Occipital lobe (tissue), 2 donors: Measurements from ENCODE around the gene NETO2. TPM values are rescaled to one million over a fixed set of nuclear protein-coding genes. Genes with fewer than 3 reads are reported as not detected.

ENCODE experiments used
- DNase-seq: peaks from one replicate; lab custom pipeline; 2025; lab: John Stamatoyannopoulos, UW
- total RNA-seq: library from RNA; depleted of rRNA; stranded (reverse); fragments of >200 nt; gene quantifications from one replicate; pipeline ENCODE4 v1.2.3, GENCODE V29; 2014

Gene NETO2
- total RNA-seq, 1 donor from 2014 or later = 154 TPM

DNA sequence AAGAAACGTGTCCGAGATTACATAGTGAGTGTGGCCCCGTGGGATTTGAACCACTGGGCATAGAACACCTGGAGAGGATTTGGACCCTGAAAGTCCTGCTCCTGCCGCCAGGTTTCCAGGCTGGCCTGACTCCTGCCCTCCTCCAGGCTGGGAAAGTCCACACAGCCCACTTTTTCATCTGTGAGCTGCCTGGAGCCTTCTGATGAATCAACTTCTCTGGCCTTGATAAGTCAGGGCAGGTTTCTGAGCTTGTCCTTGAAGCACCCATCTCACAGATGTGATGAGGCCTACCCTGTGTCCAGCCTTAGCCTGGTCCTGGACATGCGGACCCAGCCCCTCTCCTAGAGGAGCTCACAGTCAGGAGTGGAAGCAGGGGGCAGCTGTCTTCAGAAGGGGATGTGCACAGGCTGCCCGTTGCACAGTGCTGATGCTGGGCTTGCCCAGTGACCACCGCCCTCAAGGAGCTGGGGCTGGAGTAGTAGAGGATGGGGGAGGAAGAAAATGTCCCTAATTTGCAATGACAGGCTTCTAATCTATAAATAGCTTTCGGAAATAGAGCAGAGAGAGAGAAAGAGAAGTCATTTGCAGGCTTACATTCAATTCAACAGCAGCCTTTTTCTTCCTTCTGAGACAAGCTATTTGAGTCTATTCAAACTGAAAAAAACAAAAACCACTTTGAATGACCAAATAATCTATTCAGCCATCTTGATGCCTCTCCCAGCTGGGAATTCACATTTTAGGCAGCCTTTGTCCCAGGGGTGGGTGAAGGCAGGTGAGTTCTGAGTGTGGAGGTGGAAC lies 96.8 kb downstream of the NETO2 start:
- no peak for DNase-seq

GRCh38 chr16:47045459-47045858 lies 98.3 kb downstream of the NETO2 start:
- no peak for DNase-seq

DNA sequence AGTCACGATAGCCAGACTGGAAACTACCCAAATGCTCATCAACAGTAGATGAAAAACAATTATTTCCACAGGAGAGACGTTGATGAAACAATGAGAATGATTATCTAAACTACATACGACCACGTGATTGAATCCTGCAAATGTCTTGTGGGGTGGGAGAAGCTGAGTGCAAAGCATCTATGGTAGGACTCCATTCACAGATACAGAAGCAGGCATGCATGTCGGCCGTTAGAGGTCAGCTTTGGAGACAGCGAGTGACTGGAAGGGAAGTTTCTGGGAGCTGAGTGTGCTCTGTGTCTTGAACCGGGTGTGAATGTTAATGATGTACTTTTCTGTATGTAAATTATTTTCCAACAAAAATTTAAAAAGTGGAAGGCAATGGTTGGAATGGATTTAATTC lies 98.7 kb downstream of the NETO2 start:
- DNase-seq = no peak

DNA sequence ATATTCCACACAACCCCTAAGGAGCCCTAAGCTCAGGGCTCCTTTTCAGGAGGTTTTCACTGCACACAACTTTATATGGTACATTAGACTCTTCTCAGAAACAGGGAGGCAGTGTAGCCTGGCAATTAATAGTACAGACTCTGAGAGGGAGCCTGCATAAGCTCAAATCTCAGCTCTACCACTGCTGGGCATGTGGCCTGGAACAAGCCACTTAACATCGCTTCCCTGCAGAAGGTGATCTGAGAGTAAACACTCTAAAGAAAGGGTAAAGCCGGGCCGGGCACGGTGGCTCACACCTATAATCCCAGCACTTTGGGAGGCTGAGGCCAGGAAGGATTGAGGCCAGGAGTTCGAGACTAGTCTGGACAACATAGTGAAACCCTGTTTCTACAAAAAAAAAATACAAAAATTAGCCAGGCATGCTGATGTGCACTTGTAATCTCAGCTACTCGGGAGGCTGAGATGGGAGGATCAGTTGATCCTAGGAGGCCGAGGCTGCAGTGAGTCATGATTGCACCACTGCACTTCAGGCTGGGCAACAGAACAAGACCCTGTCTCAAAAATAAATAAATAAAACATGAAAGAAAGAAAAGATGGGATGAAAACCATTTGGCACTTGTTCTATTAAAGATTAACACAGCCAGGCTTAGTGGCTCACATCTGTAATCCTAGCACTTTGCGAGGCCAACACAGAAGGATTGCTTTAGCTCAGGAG lies 99.6 kb downstream of the NETO2 start:
- no peak for DNase-seq

DNA sequence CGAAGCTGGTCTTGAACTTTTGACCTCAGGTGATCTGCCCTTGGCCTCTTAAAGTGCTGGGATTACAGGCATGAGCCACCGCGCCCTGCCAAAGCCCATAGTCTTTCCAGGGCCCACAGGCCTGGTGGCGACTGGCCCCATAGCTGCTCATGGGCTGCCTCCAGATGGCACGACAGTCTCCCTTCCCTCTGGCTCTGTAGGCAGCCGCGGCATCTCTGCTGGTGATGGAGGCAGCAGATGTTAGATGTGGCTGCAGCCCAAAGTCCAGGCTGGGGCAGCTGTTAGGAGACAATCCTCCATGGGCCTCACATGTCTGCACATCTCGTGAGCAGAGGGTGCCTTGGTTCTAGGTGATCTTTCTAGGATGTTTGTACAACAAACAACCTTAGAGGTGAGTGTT lies 100.5 kb downstream of the NETO2 start:
- DNase-seq = no peak

DNA sequence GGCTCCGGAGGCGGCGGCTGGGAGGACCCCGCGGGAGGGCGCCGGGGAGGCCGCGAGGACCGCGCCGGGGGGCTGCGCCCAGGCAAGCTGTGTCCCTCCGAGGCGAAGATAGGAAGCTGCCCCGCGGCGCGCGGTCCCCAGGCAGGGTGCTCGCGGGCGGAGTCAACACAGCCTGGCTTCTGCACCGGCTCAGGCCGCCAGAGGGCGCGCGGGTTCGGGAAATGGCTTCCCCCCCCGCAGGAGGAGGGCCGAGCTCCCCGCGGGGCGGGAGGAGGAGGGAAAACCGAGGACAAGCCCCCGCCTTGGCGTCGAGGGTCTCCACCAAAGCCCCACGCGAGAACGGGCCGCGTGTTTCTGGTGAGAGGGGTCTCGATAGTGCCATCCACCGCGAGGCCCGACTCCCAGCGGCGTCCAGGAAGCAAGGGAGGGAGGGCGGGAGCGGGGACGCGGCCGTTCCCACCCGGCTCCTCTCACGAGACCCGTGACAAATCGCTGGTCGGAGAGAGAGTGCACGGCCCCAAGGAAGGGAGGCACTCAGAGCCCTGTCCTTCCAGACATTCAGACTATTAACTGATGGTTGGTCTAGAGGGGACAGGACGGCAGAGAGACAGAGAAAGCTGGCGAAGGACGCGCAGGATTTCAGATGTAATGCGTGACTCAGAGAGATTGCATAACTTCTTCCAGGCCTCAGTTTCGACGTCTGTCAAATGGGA lies 105.8 kb downstream of the NETO2 start:
- DNase-seq = peak; percentile 74

DNA sequence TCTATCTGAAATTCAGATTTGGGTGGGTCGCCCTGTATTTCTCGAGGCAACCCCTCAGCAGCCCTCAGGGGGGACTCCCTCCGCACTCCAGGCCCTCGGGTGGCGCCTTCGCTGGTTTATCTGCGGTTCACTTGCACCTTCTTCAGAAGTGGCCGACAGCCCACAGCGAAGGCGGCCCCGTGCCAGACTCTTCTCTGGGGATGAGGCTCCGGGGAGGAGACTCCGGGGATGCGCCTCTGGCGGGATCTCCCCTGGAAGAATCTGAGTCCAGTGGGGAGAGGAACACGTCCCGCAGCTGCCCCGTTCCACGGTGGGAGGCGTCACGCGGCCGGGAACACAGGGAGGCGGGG lies 106.4 kb downstream of the NETO2 start:
- DNase-seq = no peak

DNA sequence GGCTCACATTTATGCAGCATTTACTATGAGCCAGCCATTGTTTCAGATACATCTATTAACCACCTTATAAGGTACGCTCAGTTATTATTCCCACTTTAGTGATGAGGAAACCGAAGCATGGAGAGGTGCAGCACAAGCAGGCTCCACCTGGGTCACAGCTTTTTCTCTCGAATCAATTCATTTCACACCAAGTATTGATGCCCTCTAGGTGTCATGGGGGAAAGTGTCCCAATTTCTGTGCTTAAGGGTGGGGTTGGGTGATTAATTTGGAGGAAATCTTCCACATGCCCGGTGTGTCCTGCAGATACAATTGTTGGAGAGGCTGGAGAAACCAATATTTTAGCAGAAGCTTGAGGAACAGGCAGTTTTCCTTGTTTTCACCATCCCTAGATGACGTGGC lies 107.5 kb downstream of the NETO2 start:
- DNase-seq = no peak

DNA sequence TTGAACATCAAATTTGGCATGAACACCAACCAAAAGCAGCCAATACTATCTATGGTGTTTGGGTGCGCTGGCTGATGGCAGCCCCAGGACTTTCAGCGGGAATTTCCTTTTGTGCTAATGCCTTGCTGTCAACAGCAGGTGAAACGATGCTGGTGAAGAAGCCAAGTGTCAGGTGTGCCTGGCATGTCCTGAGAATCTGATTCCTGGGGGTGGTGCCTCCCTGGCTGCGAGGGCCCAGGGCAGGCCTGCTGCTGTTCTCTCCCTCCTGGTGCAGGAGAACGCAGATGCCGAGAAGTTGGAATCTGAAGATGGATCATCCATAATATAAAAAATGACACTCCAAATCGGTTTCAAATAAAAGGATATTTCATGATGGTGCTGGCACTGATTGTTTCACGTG lies 108.3 kb downstream of the NETO2 start:
- no peak for DNase-seq

GRCh38 chr16:47034455-47034854 lies 109.3 kb downstream of the NETO2 start:
- DNase-seq = no peak

GRCh38 chr16:47033176-47033575 lies 110.6 kb downstream of the NETO2 start:
- DNase-seq = no peak

- no peak for DNase-seq
Observed at GRCh38 chr16:47029724-47030123, 114.0 kb downstream of the NETO2 start.

- DNase-seq = no peak
Observed at GRCh38 chr16:47028767-47029377, 114.9 kb downstream of the NETO2 start.

Other genes starting within 250 kb of the NETO2 start
- 104 TPM for gene DNAJA2, start 170.3 kb downstream of the NETO2 start, total RNA-seq